Stomach (tissue), 4 donors: ENCODE measurements around the gene DNAH10.

Source experiments
- CTCF ChIP-seq, 7 experiments: fragments of 450-650 bp in 4 of 7; fragments of 200-600 bp in 3 of 7; sonication (generic) in 3 of 7; IDR thresholded peaks; one replicate each; pipeline ENCODE4 v1.5.1; 2016 to 2019; ENCODE audit warnings: antibody characterized with exemption in 7 of 7, control low read depth in 2 of 7, mild to moderate bottlenecking in 1 of 7
- EP300 ChIP-seq: sonication (generic); formaldehyde crosslinking; IDR thresholded peaks from one replicate; pipeline ENCODE4 v1.6.1; 2017; ENCODE audit warnings: antibody characterized with exemption
- POLR2A ChIP-seq, 4 donors: fragments of 450-650 bp; IDR thresholded peaks; one replicate each; pipeline ENCODE4 v1.6.1; 2016; ENCODE audit warnings: antibody characterized with exemption in 4 of 4, control low read depth in 2 of 4, mild to moderate bottlenecking in 1 of 4, moderate library complexity in 1 of 4
- POLR2AphosphoS5 ChIP-seq, 3 donors: sonication (generic); formaldehyde crosslinking; IDR thresholded peaks; one replicate each; pipeline ENCODE4 v1.6.1; 2016; ENCODE audit warnings: antibody characterized with exemption in 3 of 3

GRCh38 chr12:123948796-123949769, 187.0 kb downstream of the DNAH10 start:
- TF ChIP-seq CTCF (IDR thresholded peaks at IDR 0.05) (no peak), EP300 (no peak), POLR2AphosphoS5 (IDR thresholded peaks at IDR 0.05) (no peak), POLR2A (IDR thresholded peaks at IDR 0.05) (no peak)
